ENCODE measurements around the gene ATP8B1.

The ATP8B1 gene

DNA sequence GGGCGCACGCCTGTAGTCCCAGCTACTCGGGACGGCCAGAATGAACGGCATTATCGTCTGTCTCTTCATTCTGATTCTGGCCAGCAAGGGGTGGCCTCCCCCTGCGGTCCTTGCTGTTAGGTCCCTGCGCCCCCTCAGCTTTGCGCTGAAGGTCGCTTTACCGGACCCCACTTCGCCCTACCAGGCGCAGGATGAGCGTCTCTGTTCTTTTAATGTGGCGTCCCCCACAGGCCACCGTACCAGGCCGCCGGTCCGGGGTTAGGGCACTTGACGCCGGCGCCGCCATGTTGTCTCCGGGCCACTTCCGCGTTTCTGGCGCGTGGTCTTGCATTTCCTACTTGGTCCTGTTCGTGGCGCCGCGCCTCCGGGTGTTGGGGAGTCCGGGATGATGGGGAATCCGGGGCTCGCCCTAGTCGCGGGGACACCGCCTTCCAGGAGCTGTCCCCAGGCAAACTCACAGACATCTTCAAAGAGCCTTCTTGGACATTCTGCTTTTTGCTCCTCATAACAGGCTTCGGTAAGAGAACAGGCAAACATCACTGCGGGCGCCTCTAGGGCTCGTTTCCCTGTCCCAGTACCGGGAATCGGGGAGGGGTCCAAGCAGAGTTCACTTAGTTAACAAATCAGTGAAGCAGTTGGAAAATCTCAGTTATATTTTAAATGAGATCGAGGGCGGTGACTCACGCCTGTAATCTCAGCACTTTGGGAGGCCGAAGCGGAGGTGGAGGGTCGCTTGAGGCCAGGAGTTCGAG, 172.9 kb downstream of the ATP8B1 start:
- H3K4me3 ChIP-seq (ENCODE audit: low read depth, low read length) = peak overlapping the region; percentile 50

DNA sequence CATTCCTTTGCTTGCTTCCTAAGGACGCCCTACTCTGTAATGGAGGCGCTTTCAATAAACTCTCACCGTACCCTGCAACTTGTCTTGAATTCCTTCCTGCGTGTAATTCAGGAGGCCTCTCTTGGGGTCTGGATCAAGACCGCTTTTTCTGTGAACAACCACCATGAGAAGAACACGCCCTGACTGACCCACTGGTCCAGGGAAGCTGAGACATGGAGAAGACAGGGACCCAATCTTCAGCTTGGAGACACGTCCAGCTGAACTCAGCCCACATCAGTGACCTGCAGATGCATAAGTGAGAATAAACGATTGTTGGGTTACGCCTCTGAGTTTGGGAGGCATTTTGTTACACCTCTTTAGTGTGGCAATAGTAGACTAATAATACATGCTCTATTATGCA, 173.7 kb downstream of the ATP8B1 start:
- H3K4me3 ChIP-seq (ENCODE audit: low read depth, low read length) = no peak overlapping the region

DNA sequence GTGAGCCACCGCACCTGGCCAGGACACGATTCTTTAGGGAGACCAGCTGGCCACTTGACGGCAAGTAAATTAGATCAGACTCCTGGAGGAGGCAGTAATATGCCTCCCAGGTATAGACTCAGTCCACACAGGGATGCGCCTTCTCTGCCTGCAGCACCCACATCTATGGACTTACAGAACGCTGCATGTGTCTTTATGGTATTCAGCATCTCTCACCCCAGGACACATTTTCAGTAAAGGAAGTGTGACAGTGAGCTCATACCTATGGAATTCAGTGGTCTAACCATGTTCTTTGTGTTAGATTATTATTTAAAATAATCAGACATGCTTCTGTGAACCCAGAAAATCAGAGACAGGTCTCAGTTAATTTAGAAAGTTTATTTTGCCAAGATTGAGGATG, 175.6 kb downstream of the ATP8B1 start:
- no peak overlapping the region for H3K4me3 ChIP-seq (ENCODE audit: low read depth, low read length)

DNA sequence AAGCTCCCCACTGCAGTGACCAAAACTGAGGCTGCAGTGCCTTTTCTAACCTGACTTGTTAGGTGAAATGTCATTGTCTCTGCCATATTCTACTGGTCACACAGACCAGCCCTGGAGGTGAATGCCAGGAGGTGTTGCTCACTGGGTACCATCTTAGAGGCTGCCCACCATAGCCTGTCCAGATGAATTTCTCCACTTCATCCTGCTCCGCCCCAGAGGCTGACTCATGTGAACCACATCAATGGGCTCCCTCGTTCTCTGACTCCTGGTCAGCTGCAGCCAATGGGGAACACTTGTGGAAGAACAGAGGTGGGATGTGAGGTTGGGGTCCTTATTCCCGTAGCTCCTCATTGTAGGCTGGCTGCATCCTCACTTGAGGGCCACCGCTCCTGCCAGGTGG, 178.1 kb downstream of the ATP8B1 start:
- H3K4me3 ChIP-seq (ENCODE audit: low read depth, low read length) = no peak overlapping the region

GRCh38 chr18:57621246-57621604, 181.9 kb downstream of the ATP8B1 start:
- peak overlapping the region; percentile 90 for H3K4me3 ChIP-seq (ENCODE audit: low read depth, low read length)

DNA sequence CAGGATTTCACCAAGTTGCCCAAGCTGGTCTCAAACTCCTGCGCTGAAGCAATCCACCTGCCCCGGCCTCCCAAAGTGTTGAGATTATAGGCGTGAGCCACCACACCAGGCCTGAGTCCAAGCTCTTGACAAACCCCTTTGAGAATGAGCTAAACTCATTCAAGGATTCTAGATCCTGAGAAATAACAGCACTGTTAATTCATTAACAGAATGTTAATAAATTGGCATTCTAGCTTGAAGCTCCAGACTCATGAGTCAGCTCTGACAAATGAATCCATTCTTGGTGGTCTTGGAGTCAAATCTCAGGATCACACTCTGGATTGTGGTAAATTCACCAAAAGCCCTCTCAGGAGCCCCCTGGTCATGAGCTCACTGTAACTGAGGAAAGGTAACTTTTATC, 183.2 kb downstream of the ATP8B1 start:
- no peak overlapping the region for H3K4me3 ChIP-seq (ENCODE audit: low read depth, low read length)

- no peak overlapping the region for H3K4me3 ChIP-seq (ENCODE audit: low read depth, low read length)
Measured at GRCh38 chr18:57618910-57619309, 184.2 kb downstream of the ATP8B1 start.

DNA sequence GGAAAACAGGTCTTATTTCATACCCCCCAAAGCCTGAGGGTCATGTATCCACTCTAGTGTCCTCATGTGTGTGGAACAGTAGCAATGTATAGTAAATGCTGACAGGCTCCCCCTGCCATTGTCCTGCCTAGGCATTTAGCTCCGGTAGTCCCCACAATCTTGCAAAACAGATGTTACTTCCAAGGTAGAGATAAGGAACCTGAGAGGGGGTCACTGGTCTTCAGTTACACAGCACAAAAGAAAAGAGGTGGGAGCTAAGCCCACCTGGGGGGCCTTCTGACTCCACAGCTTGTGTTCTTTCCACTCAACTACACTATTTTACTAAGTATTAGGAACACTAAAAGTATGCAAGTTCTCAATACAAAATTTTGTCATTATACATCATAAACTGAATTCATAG, 199.2 kb downstream of the ATP8B1 start:
- H3K4me3 ChIP-seq (ENCODE audit: low read depth, low read length) = no peak overlapping the region

All from iPS-11a (cell line).